ENCODE measurements around the gene NRL.

NRL gene

DNA sequence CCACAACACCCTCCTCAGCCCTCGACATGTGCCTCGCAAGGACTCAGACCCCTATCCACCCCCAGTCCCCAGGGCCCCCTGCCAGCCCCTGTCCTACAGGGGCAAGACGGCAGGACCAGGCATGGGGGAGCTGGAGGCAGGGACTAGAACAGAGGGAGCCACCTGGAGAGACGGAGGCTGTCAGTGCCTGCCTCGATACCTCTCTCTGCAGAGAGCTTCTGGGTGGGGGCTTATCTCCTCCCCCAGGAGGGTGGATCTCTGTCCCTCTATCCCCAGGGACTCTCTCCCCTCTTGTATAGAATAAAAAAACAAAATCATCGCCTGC is 45.4 kb downstream of the NRL start:
- TF ChIP-seq, protein P1, sequence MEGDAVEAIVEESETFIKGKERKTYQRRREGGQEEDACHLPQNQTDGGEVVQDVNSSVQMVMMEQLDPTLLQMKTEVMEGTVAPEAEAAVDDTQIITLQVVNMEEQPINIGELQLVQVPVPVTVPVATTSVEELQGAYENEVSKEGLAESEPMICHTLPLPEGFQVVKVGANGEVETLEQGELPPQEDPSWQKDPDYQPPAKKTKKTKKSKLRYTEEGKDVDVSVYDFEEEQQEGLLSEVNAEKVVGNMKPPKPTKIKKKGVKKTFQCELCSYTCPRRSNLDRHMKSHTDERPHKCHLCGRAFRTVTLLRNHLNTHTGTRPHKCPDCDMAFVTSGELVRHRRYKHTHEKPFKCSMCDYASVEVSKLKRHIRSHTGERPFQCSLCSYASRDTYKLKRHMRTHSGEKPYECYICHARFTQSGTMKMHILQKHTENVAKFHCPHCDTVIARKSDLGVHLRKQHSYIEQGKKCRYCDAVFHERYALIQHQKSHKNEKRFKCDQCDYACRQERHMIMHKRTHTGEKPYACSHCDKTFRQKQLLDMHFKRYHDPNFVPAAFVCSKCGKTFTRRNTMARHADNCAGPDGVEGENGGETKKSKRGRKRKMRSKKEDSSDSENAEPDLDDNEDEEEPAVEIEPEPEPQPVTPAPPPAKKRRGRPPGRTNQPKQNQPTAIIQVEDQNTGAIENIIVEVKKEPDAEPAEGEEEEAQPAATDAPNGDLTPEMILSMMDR (IDR thresholded peaks at IDR 0.05; ENCODE audit: control extremely low read depth, extremely low read depth, low read depth, missing control alignments) = no peak
- CTCF ChIA-PET = interaction anchor here (1.3 to 7.9 kb wide), 6 partner anchors 10 to 147 kb away, joined by 4 to 71 read pairs (median 7); partner anchors contain the start of genes MDP1 and PCK2
- DNase-seq (ENCODE audit: extremely low spot score) = no peak
- POLR2A ChIA-PET = interaction anchor here (0.6 kb wide), 1 partner anchor 11 kb away, joined by 3 read pairs; no protein-coding TSS in a partner anchor

GRCh38 chr14:24068711-24069410 is 45.9 kb downstream of the NRL start:
- ChIA-PET CTCF (interaction anchor here (1.4 to 1.9 kb wide), 3 partner anchors 11 to 147 kb away, joined by 4 to 9 read pairs (median 9); partner anchors contain the start of gene MDP1), POLR2A (no interaction called here)
- no peak for DNase-seq (ENCODE audit: extremely low spot score)
- TF ChIP-seq, protein P1 (IDR thresholded peaks at IDR 0.05; ENCODE audit: control extremely low read depth, extremely low read depth, low read depth, missing control alignments) = no peak

DNA sequence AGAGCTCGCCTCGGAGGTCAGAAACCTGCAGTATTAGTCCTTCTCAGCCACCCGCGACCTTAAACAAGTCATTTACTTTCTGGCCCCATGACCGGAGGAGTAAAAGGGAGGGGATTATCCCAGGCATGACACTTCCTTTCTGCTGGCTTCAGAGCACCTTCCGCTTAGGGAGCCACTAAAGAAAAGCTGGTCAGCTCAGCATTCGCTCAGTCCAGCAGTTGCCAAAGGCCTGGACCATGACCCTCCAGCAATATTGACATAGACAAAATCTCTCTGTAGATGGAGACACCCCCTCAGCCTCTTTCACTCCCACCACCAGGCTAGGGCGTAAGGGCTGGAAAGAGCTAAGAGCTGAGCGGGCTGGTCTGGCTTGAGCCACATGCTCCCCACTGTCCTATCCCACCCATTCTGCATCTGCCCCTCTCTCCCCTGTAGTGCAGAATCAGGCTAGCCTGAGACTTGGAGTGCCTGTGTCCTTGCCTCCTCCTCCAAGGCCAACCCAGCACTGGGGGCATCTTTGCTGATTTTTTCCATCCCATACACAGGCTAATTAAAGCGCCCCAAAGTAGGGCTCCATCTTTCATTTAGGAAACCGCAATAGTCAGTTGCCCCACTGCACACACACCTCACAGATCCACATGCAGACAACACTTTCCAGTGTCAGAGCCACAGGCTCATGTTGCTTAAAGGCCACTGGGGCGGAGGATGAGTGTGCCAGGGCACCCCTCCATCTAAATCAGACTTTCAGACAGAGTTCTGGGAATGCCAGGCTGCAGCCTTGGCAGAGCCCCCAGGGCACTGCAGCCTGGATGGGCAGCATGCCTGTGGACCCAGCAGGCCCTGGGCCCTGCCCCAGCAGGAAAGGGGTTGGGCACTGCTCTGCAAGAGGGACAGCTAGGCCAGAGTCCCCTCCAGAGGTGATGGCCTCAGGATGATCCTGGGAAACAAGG is 47.3 kb downstream of the NRL start:
- ChIA-PET CTCF (interaction anchor here (0.9 to 2.7 kb wide), 8 partner anchors 9 to 41 kb away, joined by 3 to 17 read pairs (median 6); no protein-coding TSS in a partner anchor), POLR2A (no interaction called here)
- TF ChIP-seq, protein P1 (IDR thresholded peaks at IDR 0.05; ENCODE audit: control extremely low read depth, extremely low read depth, low read depth, missing control alignments) = no peak
- no peak for DNase-seq (ENCODE audit: extremely low spot score)

- POLR2A ChIA-PET = no interaction called here
- TF ChIP-seq, protein P1 (IDR thresholded peaks at IDR 0.05; ENCODE audit: control extremely low read depth, extremely low read depth, low read depth, missing control alignments) = no peak
- CTCF ChIA-PET = interaction anchor here (0.9 to 2.7 kb wide), 7 partner anchors 8 to 42 kb away, joined by 3 to 17 read pairs (median 5); no protein-coding TSS in a partner anchor
- no peak for DNase-seq (ENCODE audit: extremely low spot score)
These were observed 48.1 kb downstream of the NRL start for GRCh38 chr14:24066496-24067132.

GRCh38 chr14:24065408-24065807 is 49.3 kb downstream of the NRL start:
- CTCF ChIA-PET = interaction anchor here (1.6 to 2.7 kb wide), 4 partner anchors 11 to 43 kb away, joined by 5 to 17 read pairs (median 7); partner anchors contain the start of gene CARMIL3
- POLR2A ChIA-PET = no interaction called here
- TF ChIP-seq, protein P1 (IDR thresholded peaks at IDR 0.05; ENCODE audit: control extremely low read depth, extremely low read depth, low read depth, missing control alignments) = no peak
- no peak for DNase-seq (ENCODE audit: extremely low spot score)

GRCh38 chr14:24064856-24065255 is 49.9 kb downstream of the NRL start:
- TF ChIP-seq, protein P1 (IDR thresholded peaks at IDR 0.05; ENCODE audit: control extremely low read depth, extremely low read depth, low read depth, missing control alignments) = no peak
- ChIA-PET POLR2A (no interaction called here), CTCF (interaction anchor here (1.6 to 2.7 kb wide), 3 partner anchors 11 to 26 kb away, joined by 5 to 17 read pairs (median 8); partner anchors contain the start of gene CARMIL3)
- DNase-seq (ENCODE audit: extremely low spot score) = no peak
